ENCODE results near the gene ITGB8.

Gene ITGB8

GRCh38 chr7:20432071-20432470 lies 101.4 kb downstream of the ITGB8 start:
- TF ChIP-seq GATA3 (IDR thresholded peaks at IDR 0.05; ENCODE audit: low read depth, low read length), result no peak
- no peak for TF ChIP-seq GATA2 (IDR thresholded peaks at IDR 0.05; ENCODE audit: low read depth, low read length)

DNA sequence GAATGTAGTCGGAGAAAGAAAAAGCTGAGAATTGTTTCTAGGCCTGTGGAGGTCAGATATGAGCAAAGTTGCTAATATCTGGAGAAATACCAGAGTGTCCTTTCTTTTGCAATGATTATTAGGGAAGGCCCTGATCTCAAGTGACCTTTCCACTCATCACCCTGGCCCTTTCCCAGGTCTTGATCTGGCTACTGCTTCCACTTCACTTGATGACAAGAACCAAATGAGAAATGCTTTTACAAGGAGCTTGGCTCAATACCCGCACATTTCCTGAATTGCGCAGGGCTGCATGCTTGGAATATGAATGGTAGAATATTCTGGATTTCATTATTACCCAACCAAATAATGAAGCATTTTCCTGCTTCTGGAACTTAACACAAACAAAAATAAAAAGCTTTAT lies 104.6 kb downstream of the ITGB8 start:
- TF ChIP-seq GATA2 (IDR thresholded peaks at IDR 0.05; ENCODE audit: low read depth, low read length), result no peak
- no peak for TF ChIP-seq GATA3 (IDR thresholded peaks at IDR 0.05; ENCODE audit: low read depth, low read length)

DNA sequence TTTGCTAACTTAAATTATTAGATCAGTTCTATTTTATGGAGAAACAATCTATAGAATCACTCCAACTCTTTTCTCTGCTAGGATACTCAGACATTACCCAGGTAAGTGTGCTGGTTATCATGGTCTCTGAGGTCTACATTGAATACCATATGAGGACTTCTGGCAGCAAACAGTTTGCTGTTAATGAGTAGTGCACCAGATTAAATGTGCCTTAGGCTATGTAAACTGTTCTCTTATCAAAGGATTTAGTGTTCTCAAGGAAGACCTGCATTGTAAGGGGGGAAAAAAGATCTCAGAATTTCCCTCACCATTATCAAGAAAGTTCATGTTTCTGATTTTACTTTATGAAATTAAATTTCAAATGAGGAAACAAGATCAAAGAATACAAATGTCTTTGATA lies 107.5 kb downstream of the ITGB8 start:
- no peak for TF ChIP-seq GATA2 (IDR thresholded peaks at IDR 0.05; ENCODE audit: low read depth, low read length)

GRCh38 chr7:20438694-20439376 lies 108.1 kb downstream of the ITGB8 start:
- TF ChIP-seq GATA3 (IDR thresholded peaks at IDR 0.05; ENCODE audit: low read depth, low read length) (no peak), GATA2 (IDR thresholded peaks at IDR 0.05; ENCODE audit: low read depth, low read length) (no peak)

DNA sequence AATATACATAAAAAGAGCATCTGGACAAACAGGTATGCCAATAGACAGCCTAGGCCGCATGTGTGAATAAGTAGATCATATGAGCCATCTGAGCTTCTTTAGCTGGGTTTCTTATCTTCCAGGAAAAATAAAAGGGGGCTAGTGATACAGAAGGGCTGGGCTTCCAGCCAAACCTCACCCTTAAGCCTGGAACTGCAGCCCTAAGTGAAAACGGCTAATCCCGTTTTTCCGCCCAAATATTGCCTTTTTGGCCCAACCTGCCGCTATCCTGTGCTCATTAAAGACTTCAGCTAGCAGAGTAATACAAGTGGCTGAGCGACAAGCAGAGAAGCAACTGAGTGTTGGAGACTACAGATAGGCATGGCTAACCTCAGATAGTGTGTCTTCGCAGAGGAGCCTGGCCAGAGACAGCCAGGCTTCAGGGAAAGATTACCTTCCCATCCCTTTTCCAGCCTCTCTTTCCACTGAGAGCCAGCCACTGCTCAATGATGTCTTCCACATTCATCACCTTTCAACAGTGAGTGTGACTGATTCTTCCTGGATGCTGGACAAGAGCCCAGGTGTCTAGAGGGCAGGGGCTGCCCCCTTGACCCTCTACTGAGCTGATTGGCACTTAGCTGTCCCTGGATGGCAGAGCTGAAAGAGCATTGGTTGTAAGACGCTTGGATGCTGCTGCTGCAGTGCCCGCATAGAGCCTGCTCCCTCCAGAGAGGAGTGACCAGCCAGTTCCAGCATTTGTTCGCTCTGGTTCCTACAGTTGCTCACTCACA lies 108.9 kb downstream of the ITGB8 start:
- no peak for TF ChIP-seq GATA2 (IDR thresholded peaks at IDR 0.05; ENCODE audit: low read depth, low read length)

- TF ChIP-seq GATA2 (IDR thresholded peaks at IDR 0.05; ENCODE audit: low read depth, low read length) (no peak), GATA3 (IDR thresholded peaks at IDR 0.05; ENCODE audit: low read depth, low read length) (no peak)
These were observed 109.9 kb downstream of the ITGB8 start for GRCh38 chr7:20440472-20441105.

- TF ChIP-seq GATA3 (IDR thresholded peaks at IDR 0.05; ENCODE audit: low read depth, low read length) (no peak), GATA2 (IDR thresholded peaks at IDR 0.05; ENCODE audit: low read depth, low read length) (no peak)
These were observed 110.6 kb downstream of the ITGB8 start for GRCh38 chr7:20441346-20441745.

DNA sequence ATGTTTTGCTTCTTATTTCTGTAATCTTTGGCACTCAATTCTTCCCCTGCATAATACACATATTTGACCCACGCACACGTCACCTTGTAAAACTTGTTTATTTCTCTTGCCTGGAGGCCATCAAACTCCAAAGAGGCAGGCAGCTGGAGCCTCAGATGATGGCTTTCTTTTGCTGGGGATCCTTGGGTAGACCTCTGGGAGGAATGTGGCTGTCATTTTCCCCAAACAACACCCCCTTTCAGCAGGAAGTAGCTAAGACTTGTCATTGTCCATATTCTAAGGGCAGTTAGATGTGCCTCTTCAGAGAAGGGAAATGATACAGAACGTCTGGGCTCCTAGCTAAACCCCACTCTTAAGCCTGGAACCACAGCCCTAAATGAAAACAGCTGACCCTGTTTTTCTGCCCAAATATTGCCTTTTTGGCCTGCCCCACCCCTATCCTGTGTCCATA lies 111.3 kb downstream of the ITGB8 start:
- TF ChIP-seq GATA2 (IDR thresholded peaks at IDR 0.05; ENCODE audit: low read depth, low read length) (no peak), GATA3 (IDR thresholded peaks at IDR 0.05; ENCODE audit: low read depth, low read length) (no peak)

DNA sequence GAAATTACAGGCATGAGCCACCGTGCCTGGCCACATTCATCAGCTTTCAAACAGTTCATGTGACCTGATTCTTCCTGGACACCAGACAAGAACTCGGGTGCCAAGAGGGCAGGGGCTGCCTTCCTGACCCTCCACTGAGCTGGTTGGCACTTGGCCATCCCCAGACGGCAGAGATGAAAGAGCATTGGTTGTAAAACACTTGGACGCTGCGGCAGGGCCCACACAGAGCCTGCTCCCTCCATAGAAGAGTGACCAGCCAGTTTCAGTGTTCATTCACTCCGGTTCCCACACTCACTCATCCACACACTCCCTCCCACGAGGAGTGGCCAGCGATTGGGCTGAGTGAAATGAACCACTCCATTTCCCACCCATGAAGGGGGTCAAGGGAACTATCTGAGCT lies 112.3 kb downstream of the ITGB8 start:
- no peak for TF ChIP-seq GATA3 (IDR thresholded peaks at IDR 0.05; ENCODE audit: low read depth, low read length)
- TF ChIP-seq GATA2 (IDR thresholded peaks at IDR 0.05; ENCODE audit: low read depth, low read length), result no peak

- TF ChIP-seq GATA2 (IDR thresholded peaks at IDR 0.05; ENCODE audit: low read depth, low read length) (no peak), GATA3 (IDR thresholded peaks at IDR 0.05; ENCODE audit: low read depth, low read length) (no peak)
These were observed 113.5 kb downstream of the ITGB8 start for GRCh38 chr7:20444030-20444800.

DNA sequence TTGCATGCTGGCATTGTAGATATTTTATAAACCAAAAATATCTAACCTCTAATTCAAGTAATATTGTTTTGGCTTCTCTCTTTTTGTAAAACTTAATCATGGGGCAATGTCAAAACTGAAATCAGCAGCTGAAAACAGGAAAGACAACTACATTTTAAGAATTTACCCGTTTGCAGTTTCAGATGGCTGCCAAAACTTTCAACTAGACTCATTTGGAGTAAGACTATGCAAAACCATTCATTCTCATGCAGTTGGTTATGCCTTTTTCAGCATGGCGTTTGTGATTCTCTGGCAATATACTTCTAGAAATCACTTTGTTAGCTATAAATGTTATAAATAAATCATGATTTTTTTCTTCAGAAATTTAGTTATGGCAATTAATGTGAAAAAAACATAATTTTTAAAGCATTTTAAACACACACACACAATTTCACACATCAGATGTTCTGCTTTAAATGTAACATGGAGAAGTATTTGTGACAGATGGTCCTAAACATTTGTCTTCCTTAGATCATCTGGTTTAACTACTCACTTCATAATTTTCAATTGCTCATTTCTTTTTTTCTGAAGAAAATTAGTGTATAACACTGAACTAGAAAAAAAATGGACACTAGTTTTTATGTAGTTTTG lies 116.4 kb downstream of the ITGB8 start:
- no peak for TF ChIP-seq GATA3 (IDR thresholded peaks at IDR 0.05; ENCODE audit: low read depth, low read length)
- TF ChIP-seq GATA2 (IDR thresholded peaks at IDR 0.05; ENCODE audit: low read depth, low read length), result no peak

DNA sequence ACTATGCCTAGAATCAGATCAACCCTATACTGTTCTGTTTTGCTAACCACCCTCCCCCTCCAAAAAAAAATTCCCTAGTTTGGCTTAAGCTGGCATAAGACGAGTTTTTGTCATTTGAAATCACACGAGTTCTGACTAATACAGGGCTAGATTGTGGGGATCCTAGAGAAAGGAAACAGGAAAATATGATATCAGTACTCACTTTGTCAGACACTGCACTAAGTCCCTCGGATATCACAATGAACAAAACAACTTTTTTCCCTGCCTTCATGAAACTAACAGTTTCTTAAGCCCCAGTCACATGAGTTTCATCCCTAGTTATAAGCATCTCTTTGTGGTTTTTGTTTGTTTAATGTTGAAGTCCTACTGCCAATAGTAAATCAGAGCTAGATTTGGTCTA lies 118.5 kb downstream of the ITGB8 start:
- no peak for TF ChIP-seq GATA2 (IDR thresholded peaks at IDR 0.05; ENCODE audit: low read depth, low read length)
- TF ChIP-seq GATA3 (IDR thresholded peaks at IDR 0.05; ENCODE audit: low read depth, low read length), result no peak

DNA sequence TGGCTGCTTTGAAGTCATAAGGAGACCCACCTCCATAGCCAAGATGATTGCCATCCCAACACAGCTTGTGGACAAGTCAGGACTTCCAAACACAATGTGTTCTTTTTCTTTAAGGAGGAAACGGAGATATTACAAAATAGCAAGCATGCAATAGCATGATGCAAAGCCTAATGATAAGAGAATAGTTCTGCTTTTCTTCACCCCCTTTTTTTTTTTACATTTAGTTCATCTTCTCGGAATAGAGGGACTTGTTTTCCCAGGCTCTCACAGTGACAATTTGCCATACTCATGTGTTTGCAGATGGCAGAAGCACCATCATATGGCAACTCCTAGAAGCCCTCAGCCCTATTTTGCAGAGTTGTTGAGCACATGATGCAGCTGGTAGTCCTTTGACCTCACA lies 119.8 kb downstream of the ITGB8 start:
- no peak for TF ChIP-seq GATA2 (IDR thresholded peaks at IDR 0.05; ENCODE audit: low read depth, low read length)
- TF ChIP-seq GATA3 (IDR thresholded peaks at IDR 0.05; ENCODE audit: low read depth, low read length), result no peak

DNA sequence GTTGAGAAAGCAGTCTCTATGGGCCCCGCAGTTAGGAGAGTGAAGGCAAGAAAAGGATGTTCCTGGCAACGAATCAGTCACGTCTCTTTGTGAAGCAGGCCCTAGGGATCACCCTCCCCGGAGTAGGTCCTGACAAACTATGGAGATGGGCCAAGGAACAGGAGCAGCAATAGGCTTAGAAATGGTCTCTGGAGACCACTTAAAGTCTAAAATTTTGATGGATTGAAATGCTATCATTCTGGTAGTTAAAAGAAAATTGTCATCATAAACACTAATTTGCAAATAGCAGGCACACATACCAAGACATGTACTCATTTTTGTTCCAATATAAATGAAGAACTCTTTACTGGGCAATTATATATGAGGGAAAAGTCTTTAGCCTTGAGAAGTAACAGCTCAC lies 123.5 kb downstream of the ITGB8 start:
- TF ChIP-seq GATA3 (IDR thresholded peaks at IDR 0.05; ENCODE audit: low read depth, low read length), result no peak
- no peak for TF ChIP-seq GATA2 (IDR thresholded peaks at IDR 0.05; ENCODE audit: low read depth, low read length)

Data from SH-SY5Y (cell line).